Fibroblast of skin of abdomen (primary cell): ENCODE data around the gene PCDHGB4.
"Not testable (repeated sequence)": the region's sequence is repeated elsewhere in the genome, so short reads cannot be mapped to it uniquely, and the experiment has no call there.

Source experiments
- DNase-seq: peaks from one replicate; pipeline ENCODE4 v3.0.0-alpha.2; 2013

PCDHGB4 gene

DNA sequence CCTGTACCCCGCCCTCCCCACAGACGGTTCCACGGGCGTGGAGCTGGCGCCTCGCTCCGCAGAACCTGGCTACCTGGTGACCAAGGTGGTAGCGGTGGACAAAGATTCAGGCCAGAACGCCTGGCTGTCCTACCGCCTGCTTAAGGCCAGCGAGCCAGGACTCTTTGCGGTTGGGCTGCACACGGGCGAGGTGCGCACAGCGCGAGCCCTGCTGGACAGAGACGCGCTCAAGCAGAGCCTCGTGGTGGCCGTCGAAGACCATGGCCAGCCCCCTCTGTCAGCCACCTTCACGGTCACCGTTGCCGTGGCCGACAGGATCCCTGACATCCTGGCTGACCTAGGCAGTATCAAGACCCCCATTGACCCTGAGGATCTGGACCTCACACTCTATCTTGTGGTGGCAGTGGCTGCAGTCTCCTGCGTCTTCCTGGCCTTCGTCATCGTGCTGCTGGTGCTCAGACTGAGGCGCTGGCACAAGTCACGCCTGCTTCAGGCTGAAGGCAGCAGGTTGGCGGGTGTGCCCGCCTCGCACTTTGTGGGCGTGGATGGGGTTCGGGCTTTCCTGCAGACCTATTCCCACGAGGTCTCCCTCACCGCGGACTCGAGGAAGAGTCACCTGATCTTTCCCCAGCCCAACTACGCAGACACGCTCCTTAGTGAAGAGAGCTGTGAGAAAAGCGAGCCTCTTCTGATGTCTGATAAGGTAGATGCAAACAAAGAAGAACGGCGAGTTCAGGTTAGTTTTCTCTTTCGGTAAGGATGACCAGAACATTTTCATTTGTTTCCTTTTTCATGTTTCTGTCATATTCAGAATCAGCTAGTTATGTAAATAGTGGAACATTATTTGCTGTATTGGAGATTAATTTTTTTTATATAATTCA, 21.2 kb upstream of the PCDHGB4 start:
- DNase-seq = no peak

DNA sequence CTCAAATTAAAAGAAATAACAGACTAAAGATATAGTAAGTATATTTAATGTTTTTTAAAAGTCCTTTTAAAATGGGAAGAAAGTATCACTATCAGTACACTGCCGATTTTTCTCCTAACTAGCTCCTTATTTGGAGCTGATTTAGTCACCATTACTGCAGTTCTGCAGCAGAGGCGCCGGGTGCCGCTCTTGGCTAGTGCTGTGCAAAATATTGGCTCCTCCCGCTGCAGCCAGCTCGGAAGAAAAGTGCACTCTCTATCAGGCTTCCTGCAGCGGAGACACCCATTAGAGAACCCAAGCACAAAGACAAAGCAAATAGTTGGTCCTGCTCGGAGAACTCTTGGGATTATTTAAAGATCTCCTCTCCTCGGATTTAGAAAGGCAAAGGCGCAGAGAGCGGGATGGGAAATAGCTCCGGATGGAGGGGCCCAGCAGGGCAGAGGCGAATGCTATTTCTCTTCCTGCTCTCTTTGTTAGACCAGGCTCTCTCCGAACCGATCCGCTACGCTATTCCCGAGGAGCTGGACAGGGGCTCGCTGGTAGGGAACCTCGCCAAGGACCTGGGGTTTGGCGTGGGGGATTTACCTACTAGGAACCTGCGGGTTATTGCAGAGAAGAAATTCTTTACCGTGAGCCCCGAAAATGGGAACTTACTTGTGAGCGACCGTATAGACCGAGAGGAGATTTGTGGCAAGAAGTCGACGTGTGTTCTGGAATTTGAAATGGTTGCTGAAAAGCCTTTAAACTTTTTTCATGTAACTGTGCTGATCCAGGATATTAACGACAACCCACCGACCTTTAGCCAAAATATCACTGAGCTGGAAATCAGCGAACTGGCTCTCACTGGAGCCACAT, 17.3 kb upstream of the PCDHGB4 start, which contains the start of gene PCDHGB3:
PCDHGB3 (plus strand) TSS at position 249 of the 855 bp plus-strand sequence; CDS start at position 402, 153 bp downstream.
- peak; percentile 63 for DNase-seq

DNA sequence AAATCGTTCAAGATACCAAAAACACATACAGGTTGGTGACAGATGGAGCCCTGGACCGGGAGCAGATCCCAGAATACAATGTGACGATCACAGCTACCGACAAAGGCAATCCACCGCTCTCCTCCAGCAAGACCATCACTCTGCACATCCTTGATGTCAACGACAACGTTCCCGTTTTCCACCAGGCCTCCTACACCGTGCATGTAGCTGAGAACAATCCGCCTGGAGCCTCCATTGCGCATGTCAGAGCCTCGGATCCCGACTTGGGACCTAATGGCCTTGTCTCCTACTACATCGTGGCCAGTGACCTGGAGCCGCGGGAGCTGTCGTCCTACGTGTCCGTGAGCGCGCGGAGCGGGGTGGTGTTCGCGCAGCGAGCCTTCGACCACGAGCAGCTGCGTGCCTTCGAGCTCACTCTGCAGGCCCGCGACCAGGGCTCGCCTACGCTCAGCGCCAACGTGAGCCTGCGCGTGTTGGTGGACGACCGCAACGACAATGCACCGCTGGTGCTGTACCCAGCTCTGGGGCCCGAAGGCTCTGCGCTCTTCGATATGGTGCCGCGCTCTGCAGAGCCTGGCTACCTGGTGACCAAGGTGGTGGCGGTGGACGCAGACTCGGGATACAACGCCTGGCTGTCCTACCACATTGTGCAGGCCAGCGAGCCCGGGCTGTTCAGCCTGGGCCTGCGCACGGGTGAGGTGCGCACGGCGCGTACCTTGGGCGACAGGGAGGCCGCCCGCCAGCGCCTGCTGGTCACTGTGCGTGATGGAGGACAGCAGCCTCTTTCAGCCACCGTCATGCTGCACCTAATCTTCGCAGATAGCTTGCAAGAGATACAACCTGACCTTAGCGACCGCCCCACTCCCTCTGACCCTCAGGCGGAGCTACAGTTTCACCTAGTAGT, 15.7 kb upstream of the PCDHGB4 start:
- no peak for DNase-seq

DNA sequence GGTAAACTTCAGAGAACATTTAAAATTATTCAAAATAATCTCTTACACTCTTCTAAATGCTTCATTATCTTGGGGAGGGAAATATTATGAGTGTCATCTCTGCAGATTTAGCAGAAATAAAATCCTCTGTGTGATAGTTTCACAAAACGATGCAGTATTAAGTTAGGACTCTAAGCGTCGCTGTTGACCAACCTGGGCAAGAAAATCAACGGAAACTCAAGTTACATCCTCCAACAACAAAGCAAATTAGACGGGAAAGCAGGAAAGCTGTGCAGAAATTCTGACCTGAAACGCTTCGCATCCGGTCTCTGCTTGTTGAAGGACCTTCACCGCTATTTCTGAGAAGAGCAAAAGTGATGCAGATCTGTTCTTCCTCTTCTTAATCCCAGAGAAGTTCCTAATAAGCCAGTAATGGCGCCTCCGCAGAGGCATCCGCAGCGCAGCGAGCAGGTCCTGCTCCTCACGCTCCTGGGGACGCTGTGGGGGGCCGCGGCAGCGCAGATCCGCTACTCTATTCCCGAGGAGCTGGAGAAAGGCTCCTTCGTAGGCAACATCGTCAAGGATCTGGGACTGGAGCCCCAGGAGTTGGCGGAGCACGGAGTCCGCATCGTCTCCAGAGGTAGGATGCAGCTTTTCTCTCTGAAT, 13.7 kb upstream of the PCDHGB4 start, which contains the start of gene PCDHGA6:
PCDHGA6 (plus strand) TSS at position 219 of the 645 bp plus-strand sequence; CDS start at position 412, 193 bp downstream.
- DNase-seq = peak; percentile 27

DNA sequence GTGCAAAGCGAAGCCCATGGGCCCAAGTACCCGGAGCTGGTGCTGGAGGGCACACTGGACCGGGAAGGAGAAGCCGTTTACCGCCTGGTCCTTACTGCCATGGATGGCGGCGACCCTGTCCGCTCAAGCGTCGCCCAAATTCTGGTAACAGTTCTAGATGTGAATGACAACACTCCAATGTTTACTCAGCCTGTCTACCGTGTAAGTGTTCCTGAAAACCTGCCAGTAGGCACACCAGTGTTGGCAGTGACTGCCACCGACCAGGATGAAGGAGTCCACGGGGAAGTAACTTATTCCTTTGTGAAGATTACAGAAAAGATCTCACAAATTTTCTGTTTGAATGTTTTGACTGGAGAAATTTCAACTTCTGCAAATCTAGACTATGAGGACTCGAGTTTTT, 12.9 kb upstream of the PCDHGB4 start:
- DNase-seq = no peak

DNA sequence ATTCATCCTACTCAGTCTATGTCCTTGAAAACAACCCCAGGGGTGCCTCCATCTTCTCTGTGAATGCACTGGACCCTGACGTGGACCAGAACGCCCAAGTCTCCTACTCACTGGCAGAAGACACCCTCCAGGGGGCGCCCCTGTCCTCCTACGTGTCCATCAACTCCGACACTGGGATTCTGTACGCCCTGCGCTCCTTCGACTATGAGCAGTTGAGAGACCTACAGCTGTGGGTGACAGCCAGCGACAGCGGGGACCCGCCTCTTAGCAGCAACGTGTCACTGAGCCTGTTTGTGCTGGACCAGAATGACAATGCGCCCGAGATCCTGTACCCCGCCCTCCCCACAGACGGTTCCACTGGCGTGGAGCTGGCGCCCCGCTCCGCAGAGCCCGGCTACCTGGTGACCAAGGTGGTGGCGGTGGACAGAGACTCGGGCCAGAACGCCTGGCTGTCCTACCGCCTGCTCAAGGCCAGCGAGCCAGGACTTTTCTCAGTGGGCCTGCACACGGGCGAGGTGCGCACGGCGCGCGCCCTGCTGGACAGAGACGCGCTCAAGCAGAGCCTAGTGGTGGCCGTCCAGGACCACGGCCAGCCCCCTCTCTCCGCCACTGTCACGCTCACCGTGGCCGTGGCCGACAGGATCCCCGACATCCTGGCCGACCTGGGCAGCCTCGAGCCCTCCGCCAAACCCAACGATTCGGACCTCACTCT, 11.9 kb upstream of the PCDHGB4 start:
- not testable (repeated sequence) for DNase-seq

DNA sequence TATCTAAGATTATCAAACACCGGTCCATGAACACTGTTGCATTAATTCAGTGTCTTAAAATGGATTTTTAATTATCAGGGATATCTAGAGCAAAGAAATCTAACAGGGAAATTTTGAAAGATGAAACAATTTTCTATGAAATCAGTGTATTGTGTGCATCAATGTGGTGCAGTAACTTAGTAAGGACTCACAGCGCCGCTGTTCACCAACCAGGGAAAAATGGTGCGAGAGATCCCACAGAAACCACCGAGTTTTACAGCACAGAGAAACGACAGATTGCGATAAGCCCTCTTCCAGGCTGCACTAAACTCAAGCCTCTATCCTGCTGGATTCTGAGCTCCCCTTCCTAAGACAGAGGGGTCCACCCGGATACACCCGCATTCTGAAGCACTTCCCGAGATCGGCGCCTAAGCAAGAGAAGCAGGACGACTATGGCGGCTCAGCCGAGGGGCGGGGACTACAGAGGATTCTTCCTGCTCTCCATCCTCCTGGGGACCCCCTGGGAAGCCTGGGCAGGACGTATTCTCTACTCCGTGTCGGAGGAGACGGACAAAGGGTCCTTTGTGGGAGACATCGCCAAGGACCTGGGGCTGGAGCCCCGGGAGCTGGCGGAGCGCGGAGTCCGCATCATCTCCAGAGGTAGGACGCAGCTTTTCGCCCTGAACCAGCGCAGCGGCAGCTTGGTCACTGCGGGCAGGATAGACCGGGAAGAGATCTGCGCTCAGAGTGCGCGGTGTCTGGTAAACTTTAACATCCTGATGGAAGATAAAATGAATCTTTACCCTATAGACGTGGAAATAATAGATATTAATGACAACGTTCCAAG, 4.8 kb upstream of the PCDHGB4 start, which contains the start of gene PCDHGA7:
PCDHGA7 (plus strand) TSS at position 274 of the 826 bp plus-strand sequence; CDS start at position 432, 158 bp downstream.
- DNase-seq = peak; percentile 42

DNA sequence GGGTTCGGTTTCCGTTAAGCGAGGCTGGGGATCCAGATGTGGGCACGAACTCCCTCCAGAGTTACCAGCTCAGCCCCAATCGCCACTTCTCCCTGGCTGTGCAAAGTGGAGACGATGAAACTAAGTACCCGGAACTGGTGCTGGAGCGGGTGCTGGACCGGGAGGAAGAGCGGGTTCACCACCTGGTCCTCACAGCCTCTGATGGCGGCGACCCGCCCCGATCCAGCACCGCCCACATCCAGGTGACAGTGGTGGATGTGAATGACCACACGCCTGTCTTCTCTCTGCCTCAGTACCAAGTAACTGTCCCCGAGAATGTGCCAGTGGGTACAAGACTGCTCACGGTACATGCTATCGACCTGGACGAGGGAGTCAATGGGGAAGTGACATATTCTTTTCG, 4.2 kb upstream of the PCDHGB4 start:
- no peak for DNase-seq

DNA sequence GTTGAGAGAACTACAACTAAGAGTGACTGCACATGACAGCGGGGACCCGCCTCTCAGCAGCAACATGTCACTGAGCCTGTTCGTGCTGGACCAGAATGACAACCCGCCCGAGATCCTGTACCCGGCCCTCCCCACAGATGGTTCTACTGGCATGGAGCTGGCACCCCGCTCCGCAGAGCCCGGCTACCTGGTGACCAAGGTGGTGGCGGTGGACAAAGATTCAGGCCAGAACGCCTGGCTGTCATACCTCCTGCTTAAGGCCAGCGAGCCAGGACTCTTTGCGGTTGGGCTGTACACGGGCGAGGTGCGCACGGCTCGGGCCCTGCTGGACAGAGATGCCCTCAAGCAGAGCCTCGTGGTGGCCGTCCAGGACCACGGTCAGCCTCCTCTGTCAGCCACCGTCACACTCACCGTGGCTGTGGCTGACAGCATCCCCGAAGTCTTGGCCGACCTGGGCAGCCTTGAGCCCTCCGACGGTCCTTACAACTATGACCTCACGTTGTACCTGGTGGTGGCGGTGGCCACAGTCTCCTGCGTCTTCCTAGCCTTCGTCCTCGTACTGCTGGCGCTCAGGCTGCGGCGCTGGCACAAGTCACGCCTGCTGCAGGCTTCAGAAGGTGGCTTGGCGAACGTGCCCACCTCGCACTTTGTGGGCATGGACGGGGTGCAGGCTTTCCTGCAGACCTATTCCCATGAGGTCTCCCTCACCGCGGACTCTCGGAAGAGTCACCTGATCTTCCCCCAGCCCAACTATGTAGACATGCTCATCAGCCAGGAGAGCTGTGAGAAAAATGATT, 2.8 kb upstream of the PCDHGB4 start:
- no peak for DNase-seq

DNA sequence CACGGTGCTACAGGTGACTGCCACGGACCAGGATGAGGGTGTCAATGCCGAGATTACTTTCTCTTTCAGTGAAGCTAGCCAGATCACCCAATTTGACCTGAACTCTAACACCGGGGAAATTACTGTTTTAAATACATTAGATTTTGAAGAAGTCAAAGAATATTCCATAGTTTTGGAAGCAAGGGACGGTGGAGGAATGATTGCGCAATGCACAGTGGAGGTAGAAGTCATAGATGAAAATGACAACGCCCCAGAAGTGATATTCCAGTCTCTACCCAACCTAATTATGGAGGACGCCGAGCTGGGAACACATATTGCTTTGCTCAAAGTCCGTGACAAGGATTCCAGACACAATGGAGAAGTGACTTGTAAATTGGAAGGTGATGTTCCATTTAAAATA, 1.2 kb downstream of the PCDHGB4 start:
- DNase-seq = no peak

DNA sequence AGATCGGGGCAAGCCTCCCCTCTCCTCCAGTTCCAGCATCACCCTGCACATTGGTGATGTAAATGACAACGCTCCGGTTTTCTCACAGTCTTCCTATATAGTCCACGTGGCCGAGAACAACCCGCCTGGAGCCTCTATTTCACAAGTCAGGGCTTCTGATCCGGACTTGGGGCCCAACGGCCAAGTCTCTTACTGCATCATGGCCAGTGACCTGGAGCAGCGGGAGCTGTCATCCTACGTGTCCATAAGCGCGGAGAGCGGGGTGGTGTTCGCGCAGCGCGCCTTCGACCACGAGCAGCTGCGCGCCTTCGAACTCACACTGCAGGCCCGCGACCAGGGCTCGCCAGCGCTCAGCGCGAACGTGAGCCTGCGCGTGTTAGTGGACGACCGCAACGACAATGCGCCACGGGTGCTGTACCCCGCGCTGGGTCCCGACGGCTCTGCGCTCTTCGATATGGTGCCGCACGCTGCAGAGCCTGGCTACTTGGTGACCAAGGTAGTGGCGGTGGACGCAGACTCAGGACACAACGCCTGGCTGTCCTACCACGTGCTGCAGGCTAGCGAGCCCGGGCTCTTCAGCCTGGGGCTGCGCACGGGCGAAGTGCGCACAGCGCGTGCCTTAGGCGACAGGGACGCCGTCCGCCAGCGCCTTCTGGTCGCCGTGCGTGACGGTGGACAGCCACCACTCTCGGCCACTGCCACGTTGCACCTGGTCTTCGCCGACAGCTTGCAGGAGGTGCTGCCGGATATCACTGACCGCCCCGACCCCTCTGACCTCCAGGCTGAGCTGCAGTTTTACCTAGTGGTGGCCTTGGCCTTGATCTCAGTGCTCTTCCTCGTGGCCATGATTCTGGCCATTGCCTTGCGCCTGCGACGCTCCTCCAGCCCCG, 1.9 kb downstream of the PCDHGB4 start:
- no peak for DNase-seq

DNA sequence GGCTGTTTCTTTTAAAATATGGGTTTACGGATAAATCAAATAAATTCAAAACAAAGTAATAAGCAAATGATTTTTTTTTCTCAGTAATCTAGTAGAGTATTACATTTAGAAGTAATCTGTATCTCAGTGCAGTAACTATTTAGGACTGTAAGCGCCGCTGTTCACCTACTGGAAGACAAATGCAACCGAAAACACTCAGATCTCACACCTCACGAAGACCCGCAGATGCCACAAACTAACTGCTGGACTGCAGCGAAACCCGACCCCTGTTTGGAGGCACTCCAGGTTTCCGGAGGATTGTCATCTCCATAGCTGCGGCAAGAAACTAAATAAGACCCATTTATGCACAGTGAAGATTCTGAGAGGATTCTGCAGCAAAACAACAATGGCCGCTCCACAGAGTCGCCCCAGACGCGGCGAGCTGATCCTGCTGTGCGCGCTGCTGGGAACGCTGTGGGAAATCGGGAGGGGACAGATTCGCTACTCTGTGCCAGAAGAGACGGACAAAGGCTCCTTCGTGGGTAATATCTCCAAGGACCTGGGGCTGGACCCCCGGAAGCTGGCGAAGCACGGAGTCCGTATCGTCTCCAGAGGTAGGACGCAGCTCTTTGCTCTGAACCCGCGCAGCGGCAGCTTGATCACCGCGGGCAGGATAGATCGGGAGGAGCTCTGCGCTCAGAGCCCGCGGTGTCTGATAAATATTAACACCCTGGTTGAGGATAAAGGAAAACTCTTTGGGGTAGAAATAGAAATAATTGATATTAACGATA, 5.1 kb downstream of the PCDHGB4 start, which contains the start of gene PCDHGA8:
PCDHGA8 (plus strand) TSS at position 205 of the 770 bp plus-strand sequence; CDS start at position 386, 181 bp downstream.
- peak; percentile 37 for DNase-seq

DNA sequence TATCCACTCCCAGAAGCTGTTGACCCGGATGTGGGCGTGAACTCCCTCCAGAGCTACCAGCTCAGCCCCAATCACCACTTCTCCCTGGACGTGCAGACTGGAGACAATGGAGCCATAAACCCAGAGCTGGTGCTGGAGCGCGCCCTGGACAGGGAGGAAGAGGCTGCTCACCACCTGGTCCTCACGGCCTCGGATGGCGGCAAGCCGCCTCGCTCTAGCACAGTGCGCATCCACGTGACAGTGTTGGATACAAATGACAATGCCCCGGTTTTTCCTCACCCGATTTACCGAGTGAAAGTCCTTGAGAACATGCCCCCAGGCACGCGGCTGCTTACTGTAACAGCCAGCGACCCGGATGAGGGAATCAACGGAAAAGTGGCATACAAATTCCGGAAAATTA, 5.8 kb downstream of the PCDHGB4 start:
- no peak for DNase-seq

DNA sequence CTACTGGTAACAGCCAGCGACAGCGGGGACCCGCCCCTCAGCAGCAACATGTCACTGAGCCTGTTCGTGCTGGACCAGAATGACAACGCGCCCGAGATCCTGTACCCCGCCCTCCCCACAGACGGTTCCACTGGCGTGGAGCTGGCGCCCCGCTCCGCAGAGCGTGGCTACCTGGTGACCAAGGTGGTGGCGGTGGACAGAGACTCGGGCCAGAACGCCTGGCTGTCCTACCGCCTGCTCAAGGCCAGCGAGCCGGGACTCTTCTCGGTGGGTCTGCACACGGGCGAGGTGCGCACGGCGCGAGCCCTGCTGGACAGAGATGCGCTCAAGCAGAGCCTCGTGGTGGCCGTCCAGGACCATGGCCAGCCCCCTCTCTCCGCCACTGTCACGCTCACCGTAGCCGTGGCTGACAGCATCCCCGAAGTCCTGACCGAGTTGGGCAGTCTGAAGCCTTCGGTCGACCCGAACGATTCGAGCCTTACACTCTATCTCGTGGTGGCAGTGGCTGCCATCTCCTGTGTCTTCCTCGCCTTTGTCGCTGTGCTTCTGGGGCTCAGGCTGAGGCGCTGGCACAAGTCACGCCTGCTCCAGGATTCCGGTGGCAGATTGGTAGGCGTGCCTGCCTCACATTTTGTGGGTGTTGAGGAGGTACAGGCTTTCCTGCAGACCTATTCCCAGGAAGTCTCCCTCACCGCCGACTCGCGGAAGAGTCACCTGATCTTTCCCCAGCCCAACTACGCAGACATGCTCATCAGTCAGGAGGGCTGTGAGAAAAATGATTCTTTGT, 7.1 kb downstream of the PCDHGB4 start:
- DNase-seq = not testable (repeated sequence)

DNA sequence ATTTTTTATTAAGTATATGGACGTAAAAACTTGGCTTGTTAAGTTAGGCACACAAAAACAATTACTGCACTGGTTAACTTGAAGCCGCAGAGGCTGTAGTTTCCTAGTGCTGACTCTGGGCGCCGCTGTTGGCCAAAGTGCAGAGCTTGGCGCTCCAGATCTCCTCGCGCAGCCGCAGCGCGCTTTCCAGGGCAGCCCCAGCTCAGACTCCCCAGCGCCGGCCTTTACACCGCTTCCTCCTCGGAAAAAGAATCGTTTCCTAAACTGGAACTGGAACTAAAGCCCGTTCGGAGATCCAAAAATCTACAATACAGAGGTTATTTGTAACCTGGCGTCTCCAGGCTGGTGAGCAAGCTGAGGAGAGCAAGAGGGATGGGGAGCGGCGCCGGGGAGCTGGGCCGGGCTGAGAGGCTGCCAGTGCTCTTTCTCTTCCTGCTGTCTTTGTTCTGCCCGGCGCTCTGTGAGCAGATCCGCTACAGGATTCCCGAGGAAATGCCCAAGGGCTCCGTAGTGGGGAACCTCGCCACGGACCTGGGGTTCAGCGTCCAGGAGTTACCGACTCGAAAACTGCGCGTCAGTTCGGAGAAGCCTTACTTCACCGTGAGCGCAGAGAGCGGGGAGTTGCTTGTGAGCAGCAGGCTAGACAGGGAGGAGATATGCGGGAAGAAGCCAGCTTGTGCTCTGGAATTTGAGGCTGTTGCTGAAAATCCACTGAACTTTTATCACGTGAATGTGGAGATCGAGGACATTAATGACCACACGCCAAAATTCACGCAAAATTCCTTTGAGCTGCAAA, 10.5 kb downstream of the PCDHGB4 start, which contains the start of gene PCDHGB5:
PCDHGB5 (plus strand) TSS at position 192 of the 796 bp plus-strand sequence; CDS start at position 373, 181 bp downstream.
- DNase-seq = peak; percentile 60
